Fibroblast of the aortic adventitia (primary cell): ENCODE data around the gene PLCH1. TPM values are rescaled to one million over a fixed set of nuclear protein-coding genes. Genes with fewer than 3 reads are reported as not detected.

Experiments used
- DNase-seq: peaks from one replicate; pipeline ENCODE4 v3.0.0-alpha.2; 2010; ENCODE audit warnings: low read depth
- H3K4me3 ChIP-seq: 2 replicates; pipeline ENCODE4 v1.5.1; 2011; ENCODE audit warnings: low read depth, mild to moderate bottlenecking, control low read depth, low read length, moderate library complexity
- total RNA-seq: library from RNA; depleted of rRNA; stranded (reverse); fragments of >200 nt; gene quantifications from 2 replicates; pipeline ENCODE4 v1.2.3, GENCODE V29; 2012; ENCODE audit warnings: low replicate concordance
- TF ChIP-seq, protein P1 (sequence below): IDR thresholded peaks from 2 replicates; pipeline ENCODE4 v1.5.1; 2011; ENCODE audit warnings: mild to moderate bottlenecking, low read length, control low read depth, inconsistent platforms; ENCODE audit not compliant: insufficient read depth

PLCH1 gene
- total RNA-seq, 1 donor: 0.09 TPM

- no peak for DNase-seq
- TF ChIP-seq, protein P1, sequence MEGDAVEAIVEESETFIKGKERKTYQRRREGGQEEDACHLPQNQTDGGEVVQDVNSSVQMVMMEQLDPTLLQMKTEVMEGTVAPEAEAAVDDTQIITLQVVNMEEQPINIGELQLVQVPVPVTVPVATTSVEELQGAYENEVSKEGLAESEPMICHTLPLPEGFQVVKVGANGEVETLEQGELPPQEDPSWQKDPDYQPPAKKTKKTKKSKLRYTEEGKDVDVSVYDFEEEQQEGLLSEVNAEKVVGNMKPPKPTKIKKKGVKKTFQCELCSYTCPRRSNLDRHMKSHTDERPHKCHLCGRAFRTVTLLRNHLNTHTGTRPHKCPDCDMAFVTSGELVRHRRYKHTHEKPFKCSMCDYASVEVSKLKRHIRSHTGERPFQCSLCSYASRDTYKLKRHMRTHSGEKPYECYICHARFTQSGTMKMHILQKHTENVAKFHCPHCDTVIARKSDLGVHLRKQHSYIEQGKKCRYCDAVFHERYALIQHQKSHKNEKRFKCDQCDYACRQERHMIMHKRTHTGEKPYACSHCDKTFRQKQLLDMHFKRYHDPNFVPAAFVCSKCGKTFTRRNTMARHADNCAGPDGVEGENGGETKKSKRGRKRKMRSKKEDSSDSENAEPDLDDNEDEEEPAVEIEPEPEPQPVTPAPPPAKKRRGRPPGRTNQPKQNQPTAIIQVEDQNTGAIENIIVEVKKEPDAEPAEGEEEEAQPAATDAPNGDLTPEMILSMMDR: no peak
- H3K4me3 ChIP-seq: no peak overlapping the region
Observed at GRCh38 chr3:155412904-155413303, 332.0 kb downstream of the PLCH1 start.

DNA sequence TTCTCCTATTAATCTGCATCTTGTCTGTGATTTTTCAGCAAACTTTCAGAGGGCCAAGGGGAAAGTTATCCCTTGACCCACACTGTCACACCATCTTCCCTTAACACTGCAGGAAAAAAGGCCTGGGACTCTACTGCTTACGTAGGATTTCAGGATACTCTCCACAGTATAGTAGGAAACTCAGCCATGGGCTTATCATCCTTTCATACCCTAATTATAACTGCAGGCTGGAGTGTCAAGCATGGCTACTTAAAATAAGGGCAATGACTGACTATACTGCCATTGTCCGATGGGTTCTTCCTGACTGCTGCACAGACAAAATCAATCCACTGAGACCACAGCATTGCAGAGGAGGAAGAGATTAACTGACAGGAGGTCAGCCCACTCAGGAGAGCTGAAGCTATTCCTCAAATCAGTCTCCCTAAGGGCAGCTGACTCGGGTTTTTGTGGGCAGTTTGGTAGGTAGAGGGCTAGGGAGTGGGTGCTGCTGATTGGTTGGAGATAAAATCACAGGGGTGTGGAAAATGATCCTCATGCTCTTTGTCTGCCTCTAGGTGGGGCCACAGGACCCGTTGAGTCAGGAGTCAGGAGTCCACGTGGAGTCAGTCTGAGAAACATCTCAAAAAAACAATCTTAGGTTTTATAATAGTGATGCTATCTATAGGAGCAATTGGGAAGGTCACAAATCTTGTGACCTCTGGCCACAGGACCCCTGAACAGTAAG, 333.2 kb downstream of the PLCH1 start:
- H3K4me3 ChIP-seq: no peak overlapping the region
- TF ChIP-seq, protein P1: no peak
- no peak for DNase-seq

- TF ChIP-seq, protein P1: no peak
- no peak for DNase-seq
Observed at GRCh38 chr3:155409336-155409735, 335.5 kb downstream of the PLCH1 start.

DNA sequence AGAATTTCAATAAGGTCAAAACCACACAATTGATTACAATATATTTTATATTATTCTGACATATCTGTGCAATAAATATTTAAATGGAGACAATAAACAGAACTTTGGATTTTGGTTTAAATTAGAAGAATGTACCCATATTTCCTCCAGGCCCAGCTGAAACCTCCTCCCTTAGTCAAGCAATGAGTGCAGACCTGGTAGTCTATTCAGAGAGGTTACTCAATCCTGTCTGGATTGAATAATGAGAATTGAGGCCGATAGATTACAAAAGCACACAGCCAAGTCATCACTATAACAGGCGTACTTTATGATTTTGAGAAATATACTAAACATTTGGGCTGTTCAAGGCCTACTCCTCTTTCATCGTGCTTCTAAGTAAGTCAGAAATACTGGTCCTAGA, 336.9 kb downstream of the PLCH1 start:
- TF ChIP-seq, protein P1: no peak
- no peak for DNase-seq
- no peak overlapping the region for H3K4me3 ChIP-seq

More at GRCh38 chr3:155409336-155409735, 335.5 kb downstream of the PLCH1 start:
- no peak overlapping the region for H3K4me3 ChIP-seq

DNA sequence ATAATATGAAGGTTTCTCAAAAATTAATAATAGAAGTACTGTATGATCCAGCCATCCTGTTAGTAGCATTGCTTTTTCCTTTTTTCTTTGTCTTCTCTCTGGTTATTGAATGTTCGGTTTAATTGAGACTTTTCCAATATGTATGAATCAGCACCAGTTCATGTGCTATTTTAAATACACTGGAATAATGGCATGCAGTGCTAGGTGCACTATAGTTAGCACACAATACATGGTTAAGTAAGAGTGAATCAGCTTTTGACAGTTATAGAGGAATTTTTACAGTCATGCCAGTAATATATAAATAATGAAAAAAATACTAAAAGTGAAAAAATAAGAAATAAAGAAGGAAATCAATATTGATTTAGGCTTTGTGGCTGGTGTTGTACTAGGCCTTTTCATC, 337.5 kb downstream of the PLCH1 start:
- TF ChIP-seq, protein P1: no peak
- no peak for DNase-seq

GRCh38 chr3:155404486-155404885, 340.4 kb downstream of the PLCH1 start:
- H3K4me3 ChIP-seq: no peak overlapping the region
- TF ChIP-seq, protein P1: no peak
- DNase-seq: no peak

More for the DNA sequence above, 337.5 kb downstream of the PLCH1 start:
- no peak overlapping the region for H3K4me3 ChIP-seq

GRCh38 chr3:155402656-155403055, 342.2 kb downstream of the PLCH1 start:
- no peak overlapping the region for H3K4me3 ChIP-seq
- DNase-seq: no peak
- TF ChIP-seq, protein P1: no peak
